ENCODE measurements around the gene PSMC4. TPM values are rescaled to one million over a fixed set of nuclear protein-coding genes. Genes with fewer than 3 reads are reported as not detected.

The PSMC4 gene
- total and polyA plus RNA-seq, 7 donors = 76.0 to 310 (median 132) TPM

GRCh38 chr19:39993605-39994004 is 22.6 kb downstream of the PSMC4 start:
- intact Hi-C loops (cut with DNase I) = no loop called here
- Histone ChIP-seq H3K4me3 (no peak overlapping the region), H3K4me1 (peaks cover 15% of the 10 kb centered on the region), H3K36me3 (ENCODE audit: insufficient read depth in 1 of 2, low read depth in 1 of 2) (peaks cover 0 to 5% of the 10 kb centered on the region in 2 donors), H3K27me3 (ENCODE audit: insufficient read depth in 3 of 3, low read length in 2 of 3) (no peaks in the 10 kb centered on the region), H3K9me3 (no peaks in the 10 kb centered on the region), H3K27ac (no peak overlapping the region)
- ATAC-seq (no peak), DNase-seq (no peak)
- no peak for TF ChIP-seq CTCF (IDR thresholded peaks at IDR 0.05)
- 91 to 100% (median 94%) methylated on average over 1 of the region's 1 CpG for WGBS, 3 donors

- no peak for TF ChIP-seq CTCF (IDR thresholded peaks at IDR 0.05)
- intact Hi-C loops (cut with DNase I) = no loop called here
Measured at GRCh38 chr19:39994361-39994760, 23.4 kb downstream of the PSMC4 start.

GRCh38 chr19:39995794-39996193 is 24.8 kb downstream of the PSMC4 start:
- Histone ChIP-seq H3K27ac (peak overlapping the region; percentile 86), H3K36me3 (ENCODE audit: insufficient read depth in 1 of 2, low read depth in 1 of 2) (peaks cover 0 to 27% of the 10 kb centered on the region in 2 donors), H3K27me3 (ENCODE audit: insufficient read depth in 3 of 3, low read length in 2 of 3) (no peaks in the 10 kb centered on the region), H3K4me1 (peaks cover 18% of the 10 kb centered on the region), H3K4me3 (peak overlapping the region; percentile 96), H3K9me3 (no peaks in the 10 kb centered on the region)
- intact Hi-C loops (cut with DNase I) = loop anchor here in 1 of 2 donors (2.0 kb wide), 1 partner anchor 25 kb away; the partner anchor contains the start of gene PSMC4
- WGBS, 3 donors = 32 to 55% (median 46%) methylated on average over 1 of the region's 1 CpG
- DNase-seq (no peak), ATAC-seq (no peak)
- no peak for TF ChIP-seq CTCF (IDR thresholded peaks at IDR 0.05)

More at GRCh38 chr19:39994361-39994760, 23.4 kb downstream of the PSMC4 start:
- Histone ChIP-seq H3K36me3 (ENCODE audit: insufficient read depth in 1 of 2, low read depth in 1 of 2) (peaks cover 0 to 13% of the 10 kb centered on the region in 2 donors), H3K9me3 (no peaks in the 10 kb centered on the region), H3K4me3 (no peak overlapping the region), H3K27me3 (ENCODE audit: insufficient read depth in 3 of 3, low read length in 2 of 3) (no peaks in the 10 kb centered on the region), H3K27ac (no peak overlapping the region), H3K4me1 (peaks cover 18% of the 10 kb centered on the region)
- ATAC-seq (no peak), DNase-seq (no peak)

- H3K36me3 ChIP-seq (ENCODE audit: insufficient read depth in 1 of 2, low read depth in 1 of 2) = peaks cover 0 to 31% of the 10 kb centered on the region in 2 donors
- TF ChIP-seq CTCF (IDR thresholded peaks at IDR 0.05) = no peak
- intact Hi-C loops (cut with DNase I) = loop anchor here in 1 of 2 donors (2.0 kb wide), 1 partner anchor 26 kb away; the partner anchor contains the start of gene PSMC4
- H3K4me3 ChIP-seq = peak overlapping the region; percentile 96
- peak overlapping the region; percentile 86 for H3K27ac ChIP-seq
- peaks cover 18% of the 10 kb centered on the region for H3K4me1 ChIP-seq
- WGBS, 3 donors = 8 to 10% (median 9%) methylated on average over 19 of the region's 19 CpGs
- H3K27me3 ChIP-seq (ENCODE audit: insufficient read depth in 3 of 3, low read length in 2 of 3) = no peaks in the 10 kb centered on the region
- peak; percentile 42 to 57 (median 47) for ATAC-seq
- no peak for DNase-seq
- H3K9me3 ChIP-seq = no peaks in the 10 kb centered on the region
Measured at GRCh38 chr19:39996218-39996810, 25.3 kb downstream of the PSMC4 start.
